ENCODE measurements around the gene DDX47. TPM values are rescaled to one million over a fixed set of nuclear protein-coding genes. Genes with fewer than 3 reads are reported as not detected.

The DDX47 gene
- polyA plus RNA-seq, 1 experiment = 113 TPM

DNA sequence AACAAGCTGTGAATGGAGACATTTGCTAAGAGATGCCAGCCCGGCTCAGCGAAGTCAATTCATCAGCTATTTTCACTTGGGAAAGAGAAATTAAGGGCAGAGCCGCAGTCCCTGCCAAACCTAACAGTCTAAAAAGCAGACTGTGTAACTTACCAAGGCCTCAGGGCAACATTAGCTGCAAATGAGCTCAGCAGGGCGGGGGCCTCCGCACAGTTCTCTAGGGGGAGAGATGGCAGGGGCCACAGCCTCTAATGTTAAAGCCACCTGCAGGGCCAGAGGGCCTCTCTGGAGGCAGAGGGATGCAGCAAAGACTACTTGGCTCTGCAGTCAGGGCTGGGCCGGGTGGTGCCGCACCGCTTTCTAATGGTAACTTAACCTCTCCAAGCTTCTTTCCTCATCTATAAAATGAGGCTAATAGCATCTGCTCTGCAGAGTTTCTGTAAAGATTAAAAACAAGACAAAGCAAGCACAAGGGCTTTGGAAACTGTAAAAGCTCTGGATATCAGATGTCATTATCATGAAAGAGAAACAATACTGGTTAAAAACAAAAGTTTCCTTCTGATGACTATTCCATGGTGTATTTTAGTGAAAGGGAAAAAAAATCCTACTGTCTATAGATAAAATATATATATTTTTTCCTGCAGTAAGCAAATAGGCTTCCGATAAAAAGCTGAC lies 64.8 kb downstream of the DDX47 start:
- H3K27ac ChIP-seq (ENCODE audit: low read depth, low read length) = no peak overlapping the region
- DNase-seq (ENCODE audit: low read depth, low spot score) = no peak
- CTCF ChIA-PET = interaction anchor here (1.4 kb wide), 1 partner anchor 19 kb away, joined by 3 read pairs; no protein-coding TSS in a partner anchor
- H3K4me3 ChIP-seq (ENCODE audit: low read depth, low read length) = no peak overlapping the region
- TF ChIP-seq, protein P1, sequence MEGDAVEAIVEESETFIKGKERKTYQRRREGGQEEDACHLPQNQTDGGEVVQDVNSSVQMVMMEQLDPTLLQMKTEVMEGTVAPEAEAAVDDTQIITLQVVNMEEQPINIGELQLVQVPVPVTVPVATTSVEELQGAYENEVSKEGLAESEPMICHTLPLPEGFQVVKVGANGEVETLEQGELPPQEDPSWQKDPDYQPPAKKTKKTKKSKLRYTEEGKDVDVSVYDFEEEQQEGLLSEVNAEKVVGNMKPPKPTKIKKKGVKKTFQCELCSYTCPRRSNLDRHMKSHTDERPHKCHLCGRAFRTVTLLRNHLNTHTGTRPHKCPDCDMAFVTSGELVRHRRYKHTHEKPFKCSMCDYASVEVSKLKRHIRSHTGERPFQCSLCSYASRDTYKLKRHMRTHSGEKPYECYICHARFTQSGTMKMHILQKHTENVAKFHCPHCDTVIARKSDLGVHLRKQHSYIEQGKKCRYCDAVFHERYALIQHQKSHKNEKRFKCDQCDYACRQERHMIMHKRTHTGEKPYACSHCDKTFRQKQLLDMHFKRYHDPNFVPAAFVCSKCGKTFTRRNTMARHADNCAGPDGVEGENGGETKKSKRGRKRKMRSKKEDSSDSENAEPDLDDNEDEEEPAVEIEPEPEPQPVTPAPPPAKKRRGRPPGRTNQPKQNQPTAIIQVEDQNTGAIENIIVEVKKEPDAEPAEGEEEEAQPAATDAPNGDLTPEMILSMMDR (IDR thresholded peaks at IDR 0.05; ENCODE audit: low read depth, low read length) = no peak
- no peaks in the 10 kb centered on the region for H3K27me3 ChIP-seq (ENCODE audit: control insufficient read depth, insufficient read depth, low read length)
- no peaks in the 10 kb centered on the region; the same call in 1 of the 2 replicates for H3K9me3 ChIP-seq (ENCODE audit: control insufficient read depth, insufficient read depth, low read length)
- POLR2A ChIA-PET = no interaction called here

Small RNAs within 50 kb of the gene (small RNA-seq; reads per million reads assigned to genes)
- gene AC007215.1 (ENCODE audit: insufficient read length, low read depth) (not detected), gene MIR613 (ENCODE audit: insufficient read length, low read depth) (not detected)

Other genes with a start within 250 kb of the DDX47 start
- 24.2 and 31.0 TPM in 2 replicates for gene CREBL2, start 201.5 kb upstream of the DDX47 start, polyA plus RNA-seq (2011; rRNA removed)
- 0.09 and 0.16 TPM in 2 replicates for gene GPR19, start 117.2 kb upstream of the DDX47 start, polyA plus RNA-seq (2011; rRNA removed)
- 17.9 and 23.1 TPM in 2 replicates for gene CDKN1B, start 96.0 kb upstream of the DDX47 start, polyA plus RNA-seq (2011; rRNA removed)
- 2.2 and 2.6 TPM in 2 replicates for gene APOLD1, start 27.7 kb upstream of the DDX47 start, polyA plus RNA-seq (2011; rRNA removed)
- gene GPRC5A, start 78.2 kb downstream of the DDX47 start, polyA plus RNA-seq (2011; rRNA removed) = 117 and 118 TPM in 2 replicates
- not detected in 2 replicates for gene GPRC5D, start 138.8 kb downstream of the DDX47 start, polyA plus RNA-seq (2011; rRNA removed)
- 57.7 and 76.3 TPM in 2 replicates for gene HEBP1, start 186.9 kb downstream of the DDX47 start, polyA plus RNA-seq (2011; rRNA removed)
- gene FAM234B, start 231.0 kb downstream of the DDX47 start, polyA plus RNA-seq (2011; rRNA removed) = 6.1 and 7.3 TPM in 2 replicates